Stimulated activated CD4-positive, alpha-beta T cell treated with anti-CD3 and anti-CD28 coated beads, Interleukin-15, amount 100 ng/mL, for 1 hour (primary cell): ENCODE measurements around the gene PIK3CB.
"Not testable (repeated sequence)": the region's sequence is repeated elsewhere in the genome, so short reads cannot be mapped to it uniquely, and the experiment has no call there.

Source experiments
- DNase-seq, 2 donors: peaks; one replicate each; pipeline ENCODE4 v3.0.0-alpha.2; 2020; ENCODE audit warnings: low read depth in 1 of 2, low spot score in 1 of 2

The PIK3CB gene

DNA sequence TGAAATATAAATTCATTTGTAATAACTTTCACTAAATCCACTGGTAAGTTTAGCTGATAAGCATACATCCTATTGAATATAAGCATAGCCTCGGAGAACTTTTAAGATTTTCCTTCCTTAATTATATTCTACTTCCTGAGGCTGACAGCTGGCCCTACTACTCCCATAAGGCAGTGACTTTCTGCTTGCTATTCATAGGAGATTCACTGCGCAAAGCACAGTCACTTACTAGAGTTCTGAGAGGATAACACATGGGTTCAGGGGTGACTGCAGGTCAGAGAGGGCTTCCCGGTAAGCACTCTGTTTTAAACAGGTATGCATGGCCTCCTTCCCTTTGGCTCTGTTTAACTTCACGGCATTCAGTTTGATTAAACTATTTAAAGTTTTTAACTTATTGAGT lies 150.3 kb downstream of the PIK3CB start:
- DNase-seq = no peak

DNA sequence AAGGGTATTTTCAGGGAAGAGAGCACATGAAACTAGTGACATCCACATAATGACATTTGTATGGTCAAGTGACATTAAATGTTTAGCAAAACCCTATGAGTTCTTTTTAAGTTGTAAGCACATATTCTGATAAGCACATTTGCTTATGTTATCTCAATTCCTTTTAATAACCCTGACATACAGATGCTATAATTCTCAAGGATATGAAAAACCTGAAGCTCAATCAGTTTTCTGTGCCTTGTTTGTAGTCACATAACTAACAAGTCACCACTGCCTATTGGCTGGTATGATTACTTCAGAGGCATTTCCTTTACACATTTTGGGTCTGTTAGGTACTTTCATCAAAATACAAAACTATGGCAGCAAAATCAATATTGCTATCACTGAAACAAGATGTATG lies 152.1 kb downstream of the PIK3CB start:
- DNase-seq = no peak

DNA sequence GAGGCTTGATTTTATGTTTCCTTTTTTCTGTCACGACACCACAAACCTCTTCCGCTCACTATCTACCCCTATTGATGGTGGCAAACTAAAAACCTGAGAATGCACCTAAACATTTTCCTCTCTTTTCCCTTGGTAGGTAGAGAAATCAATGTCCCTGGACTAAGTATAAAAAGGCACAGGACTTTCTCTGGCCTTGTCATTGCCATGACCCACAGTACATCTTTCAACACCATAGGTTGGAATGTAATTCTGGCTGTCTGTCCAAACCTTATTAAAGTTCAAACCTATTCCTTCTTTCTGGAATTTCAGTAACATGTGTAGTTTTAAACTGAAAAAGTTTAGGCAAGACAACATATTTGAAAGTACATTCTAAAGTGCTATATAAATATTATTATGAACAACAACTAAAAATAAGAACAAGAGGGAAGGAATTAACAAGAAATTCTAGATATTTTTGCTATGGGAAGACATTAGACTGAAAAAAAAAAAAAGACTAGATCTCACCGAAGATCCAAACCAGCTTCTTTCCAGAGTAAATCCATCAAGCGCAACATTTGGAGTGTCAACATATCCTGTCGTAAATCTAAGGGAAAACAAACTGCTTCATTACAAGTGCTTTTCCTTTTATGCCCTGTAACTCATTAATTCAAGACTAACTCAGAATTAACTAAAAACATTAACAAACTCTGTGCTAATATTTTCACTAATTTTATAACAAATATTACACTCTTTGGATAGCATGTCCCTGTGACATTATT lies 153.1 kb downstream of the PIK3CB start:
- DNase-seq = no peak

DNA sequence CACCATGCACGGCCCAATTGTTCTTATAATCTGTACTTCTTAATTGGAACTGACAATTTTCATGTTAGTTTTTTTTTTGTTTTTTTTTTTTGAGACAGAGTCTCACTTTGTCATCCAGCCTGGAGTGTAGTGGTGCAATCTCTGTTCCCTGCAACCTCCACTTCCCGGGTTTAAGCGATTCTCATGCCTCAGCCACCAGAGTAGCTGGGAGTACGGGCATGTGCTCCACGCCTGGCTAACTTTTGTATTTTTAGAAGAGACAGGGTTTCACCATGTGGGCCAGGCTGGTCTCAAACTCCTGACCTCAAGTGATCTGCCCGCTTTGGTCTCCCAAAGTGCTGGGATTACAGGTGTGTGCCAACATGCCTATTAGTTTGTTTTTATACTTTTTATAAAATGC lies 153.8 kb downstream of the PIK3CB start:
- DNase-seq = not testable (repeated sequence)

DNA sequence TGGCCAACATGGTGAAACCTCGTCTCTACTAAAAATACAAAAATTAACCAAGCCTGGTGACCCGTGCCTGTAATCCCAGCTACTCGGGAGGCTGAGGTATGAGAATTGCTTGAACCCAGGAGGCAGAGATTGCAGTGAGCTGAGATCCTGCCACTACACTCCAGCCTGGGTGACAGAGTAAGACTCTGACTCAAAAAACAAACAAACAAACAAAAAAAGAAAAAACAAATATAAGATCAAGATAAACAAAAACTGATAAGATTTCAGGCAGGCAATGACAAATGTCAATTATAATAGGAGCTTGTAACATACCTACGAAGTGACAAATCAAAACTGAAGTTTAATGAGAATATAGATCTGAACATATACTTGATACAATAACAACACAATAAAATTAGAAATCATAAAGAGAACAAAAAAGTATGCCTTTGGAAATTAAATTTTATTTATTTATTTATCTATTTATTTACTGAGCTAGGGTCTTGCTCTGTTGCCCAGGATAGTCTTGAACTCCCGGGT lies 155.8 kb downstream of the PIK3CB start:
- no peak for DNase-seq

DNA sequence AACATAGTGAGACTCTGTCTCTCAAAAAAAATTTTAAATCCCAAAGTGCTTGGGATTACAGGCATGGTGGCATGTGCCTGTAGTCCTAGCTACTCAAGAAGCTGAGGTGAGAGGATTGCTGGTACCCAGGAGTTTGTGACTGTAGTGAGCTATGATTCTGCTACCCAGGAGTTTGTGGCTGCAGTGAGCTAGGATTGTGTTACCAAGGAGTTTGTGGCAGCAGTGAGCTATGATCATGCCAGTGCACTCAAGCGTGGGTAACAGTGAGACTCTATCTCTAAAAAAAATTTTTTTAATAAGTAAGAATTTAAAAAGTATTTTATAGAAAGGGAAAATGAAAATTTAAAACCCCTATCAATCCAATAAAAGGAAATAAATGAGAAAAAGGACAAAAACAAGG lies 156.6 kb downstream of the PIK3CB start:
- no peak for DNase-seq

DNA sequence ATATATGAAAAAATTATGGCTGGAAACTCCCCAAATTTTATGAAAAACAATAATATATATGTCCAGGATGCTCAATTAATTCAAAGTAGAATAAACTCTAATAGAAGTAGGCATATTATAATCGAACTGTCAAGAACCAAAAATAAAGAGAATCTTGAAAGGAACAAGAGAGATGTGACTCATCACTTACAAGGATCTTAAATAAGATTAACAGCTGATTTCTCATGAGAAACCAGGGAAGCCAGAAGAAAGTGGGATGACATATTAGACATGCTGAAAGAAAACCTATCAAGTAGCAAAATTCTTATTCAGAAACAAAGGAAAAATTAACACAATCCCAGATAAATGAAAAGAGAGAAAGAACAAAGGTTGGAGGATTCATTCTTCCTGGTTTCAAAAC lies 159.3 kb downstream of the PIK3CB start:
- no peak for DNase-seq

DNA sequence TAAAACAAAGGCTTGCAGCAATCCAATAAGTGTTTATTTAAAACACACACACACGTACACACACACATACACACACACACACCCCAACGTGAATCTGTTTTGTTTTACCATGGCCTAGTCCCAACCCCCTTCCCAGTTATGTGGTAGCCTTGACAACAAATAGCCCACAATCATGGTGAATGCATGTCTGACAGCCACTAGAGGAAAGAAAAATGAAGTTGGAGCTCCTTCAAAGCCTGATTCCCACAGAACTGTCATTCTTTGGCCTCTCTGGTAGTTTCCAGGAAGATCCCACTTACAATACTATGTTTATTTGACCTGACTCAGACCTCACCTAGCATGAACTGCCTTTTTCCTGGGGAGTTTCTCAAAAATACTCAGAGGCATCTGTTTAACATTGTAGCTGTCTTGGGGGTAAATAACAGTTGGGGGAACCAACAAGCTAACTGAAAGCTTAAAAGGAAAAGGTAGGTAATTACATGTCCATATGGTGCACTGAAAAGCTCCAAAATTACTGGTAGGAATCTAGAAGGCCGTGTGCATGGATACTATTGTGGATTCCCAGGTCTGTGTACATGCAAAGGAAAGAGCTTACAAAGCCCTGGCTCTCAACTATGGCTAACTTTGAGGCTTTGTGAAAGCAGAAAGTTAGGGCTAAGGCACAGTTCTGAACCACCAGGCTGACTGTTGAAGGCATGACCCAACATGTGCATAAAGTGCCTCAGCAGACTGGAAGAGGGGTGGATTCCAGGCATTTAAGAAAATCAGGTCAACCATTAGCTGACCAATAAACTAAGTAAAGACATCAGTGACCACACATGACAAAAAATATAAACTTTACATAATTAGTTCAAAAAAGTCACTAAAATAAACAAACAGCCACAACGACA lies 160.8 kb downstream of the PIK3CB start:
- DNase-seq = no peak

DNA sequence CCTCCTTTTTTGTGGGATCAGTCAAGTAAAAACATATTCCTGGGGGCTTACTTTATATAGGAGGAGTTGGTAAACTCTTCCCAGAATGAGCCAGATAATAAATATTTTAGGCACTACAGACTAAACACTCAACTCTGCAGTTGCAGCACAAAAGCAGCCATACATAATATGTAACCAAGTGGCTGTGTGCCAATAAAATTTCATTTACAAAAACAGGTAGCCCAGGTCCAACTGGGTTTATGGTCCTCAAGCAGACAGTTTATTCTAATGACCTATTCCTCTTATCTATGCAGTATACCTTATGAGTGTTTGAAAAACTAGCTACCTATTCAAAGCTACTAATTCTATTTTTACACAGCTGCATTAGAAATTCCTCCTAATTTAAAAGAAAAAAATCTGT lies 164.3 kb downstream of the PIK3CB start:
- no peak for DNase-seq

DNA sequence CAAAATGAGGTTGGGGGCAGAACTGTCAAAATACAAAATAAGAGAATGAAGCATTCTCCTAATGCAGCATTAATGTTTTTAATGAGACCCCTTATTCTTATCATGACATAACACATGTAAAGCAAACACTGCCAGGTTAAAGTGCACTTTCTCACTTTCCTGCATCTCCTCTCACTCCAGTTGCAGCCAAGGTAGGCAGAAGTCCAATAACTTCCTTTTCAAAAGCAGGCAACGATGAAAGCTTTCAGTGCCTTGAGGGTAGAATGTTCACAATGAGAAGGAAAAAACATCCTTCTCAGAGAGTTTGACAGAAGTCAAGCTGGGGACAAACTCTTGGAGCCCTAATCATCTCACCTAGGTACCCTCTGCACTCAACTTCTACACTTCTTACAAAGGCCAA lies 166.6 kb downstream of the PIK3CB start:
- DNase-seq = no peak

DNA sequence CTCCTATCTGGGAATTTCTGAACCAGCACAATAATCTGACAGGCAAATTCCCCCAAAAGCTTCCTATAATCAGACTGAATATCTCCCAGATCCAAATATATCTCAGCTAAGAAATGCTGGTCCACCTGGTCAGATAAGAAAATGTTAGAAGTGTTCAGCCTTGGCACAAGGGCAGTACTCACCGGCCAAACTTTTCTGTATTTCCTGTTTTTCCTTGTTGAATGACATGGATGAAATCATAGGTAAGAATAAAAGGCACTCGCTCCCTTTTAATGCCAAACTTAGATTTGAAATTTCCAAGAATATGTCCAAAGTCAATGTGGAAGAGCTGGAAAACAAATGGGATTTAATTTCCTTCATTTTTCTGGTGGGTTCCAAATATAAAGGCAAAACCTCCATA lies 177.2 kb downstream of the PIK3CB start:
- no peak for DNase-seq

DNA sequence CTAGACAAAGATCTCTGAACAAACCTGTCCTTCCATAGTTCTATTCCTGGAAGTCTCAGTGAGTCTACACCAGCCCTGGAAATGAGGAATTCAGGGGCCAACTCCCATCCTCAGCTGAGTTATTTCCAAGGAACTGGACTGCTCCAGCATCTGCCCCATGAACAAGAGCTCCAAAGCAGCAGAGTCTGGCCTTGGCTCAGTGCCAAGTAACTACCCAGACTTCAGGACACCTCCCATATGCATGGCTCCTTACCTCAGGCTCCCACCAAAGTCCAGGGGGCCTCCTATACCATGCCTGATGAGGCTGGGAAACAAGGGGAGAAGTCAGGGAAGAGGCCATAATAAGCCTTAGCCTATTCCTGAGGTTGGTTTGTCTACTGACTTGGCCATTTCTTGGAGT lies 181.2 kb downstream of the PIK3CB start:
- DNase-seq = no peak

DNA sequence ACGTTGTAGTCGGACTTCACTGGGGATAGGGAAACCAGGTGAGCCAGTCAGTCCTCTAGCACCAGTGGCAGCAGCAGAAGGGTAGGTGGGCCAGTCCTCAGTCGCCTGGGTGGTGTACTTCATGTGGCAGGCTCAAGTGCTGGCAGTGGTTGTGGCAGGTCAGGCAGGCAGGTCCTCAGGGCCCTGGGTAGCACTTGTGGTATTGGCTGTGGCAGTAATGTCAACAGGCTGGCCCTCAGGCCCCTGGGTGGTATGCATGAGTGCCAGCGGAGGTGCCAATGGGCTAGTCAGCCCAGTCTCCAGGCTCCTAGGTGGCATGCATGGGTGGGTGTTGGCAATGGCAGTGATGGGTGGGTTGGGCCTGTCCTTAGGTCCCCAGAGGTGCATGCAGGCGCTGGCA lies 185.6 kb downstream of the PIK3CB start:
- no peak for DNase-seq

DNA sequence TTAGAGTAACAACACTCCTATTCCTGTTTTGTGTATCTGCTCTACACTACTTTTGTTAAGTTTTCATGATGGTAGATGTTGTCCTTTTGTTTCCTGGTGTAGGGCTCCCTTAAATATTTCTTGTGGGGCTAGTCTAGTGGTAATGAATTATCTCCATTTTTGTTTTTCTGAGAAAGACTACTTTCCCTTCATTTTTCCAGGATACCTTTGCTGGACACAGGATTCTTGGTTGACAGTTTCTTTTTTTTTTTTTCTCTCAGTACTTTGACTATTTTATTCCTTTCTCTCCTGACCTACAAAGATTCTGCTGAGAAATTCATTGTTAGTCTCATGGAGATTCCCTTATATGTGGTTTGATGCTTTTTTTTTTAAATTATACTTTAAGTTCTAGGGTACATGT lies 188.2 kb downstream of the PIK3CB start:
- DNase-seq = no peak

DNA sequence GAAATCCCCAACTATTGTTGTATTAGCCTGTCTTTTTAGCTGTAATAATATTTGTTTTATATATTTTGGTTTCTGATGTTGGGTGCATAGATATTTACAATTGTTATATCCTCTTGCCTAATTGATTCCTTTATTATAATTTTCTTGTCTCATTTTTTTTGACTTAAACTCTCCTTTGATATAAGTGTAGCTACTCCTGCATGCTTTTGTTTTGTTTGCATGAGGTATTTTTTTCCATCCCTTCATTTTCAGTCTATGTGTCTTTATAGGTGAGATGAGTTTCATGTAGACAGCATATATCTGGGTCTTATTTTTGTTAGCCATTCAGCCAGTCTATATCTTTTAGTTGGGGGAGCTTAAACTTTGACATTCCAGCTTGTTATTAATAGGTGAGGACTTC lies 188.7 kb downstream of the PIK3CB start:
- DNase-seq = no peak

DNA sequence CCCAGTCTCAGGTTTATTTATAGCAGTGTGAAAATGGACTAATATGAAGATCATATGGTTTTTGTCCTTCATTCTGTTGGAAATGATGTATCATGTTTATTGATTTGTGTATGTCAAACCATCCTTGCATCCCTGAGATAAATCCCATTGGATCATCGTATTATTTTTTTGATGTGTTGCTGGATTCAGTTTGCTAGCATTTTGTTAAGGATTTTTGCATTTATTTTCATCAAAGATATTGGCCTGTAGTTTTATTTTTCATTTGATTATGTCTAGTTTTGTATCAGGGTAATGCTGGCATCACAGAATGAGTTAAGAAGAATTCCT lies 191.8 kb downstream of the PIK3CB start:
- no peak for DNase-seq

DNA sequence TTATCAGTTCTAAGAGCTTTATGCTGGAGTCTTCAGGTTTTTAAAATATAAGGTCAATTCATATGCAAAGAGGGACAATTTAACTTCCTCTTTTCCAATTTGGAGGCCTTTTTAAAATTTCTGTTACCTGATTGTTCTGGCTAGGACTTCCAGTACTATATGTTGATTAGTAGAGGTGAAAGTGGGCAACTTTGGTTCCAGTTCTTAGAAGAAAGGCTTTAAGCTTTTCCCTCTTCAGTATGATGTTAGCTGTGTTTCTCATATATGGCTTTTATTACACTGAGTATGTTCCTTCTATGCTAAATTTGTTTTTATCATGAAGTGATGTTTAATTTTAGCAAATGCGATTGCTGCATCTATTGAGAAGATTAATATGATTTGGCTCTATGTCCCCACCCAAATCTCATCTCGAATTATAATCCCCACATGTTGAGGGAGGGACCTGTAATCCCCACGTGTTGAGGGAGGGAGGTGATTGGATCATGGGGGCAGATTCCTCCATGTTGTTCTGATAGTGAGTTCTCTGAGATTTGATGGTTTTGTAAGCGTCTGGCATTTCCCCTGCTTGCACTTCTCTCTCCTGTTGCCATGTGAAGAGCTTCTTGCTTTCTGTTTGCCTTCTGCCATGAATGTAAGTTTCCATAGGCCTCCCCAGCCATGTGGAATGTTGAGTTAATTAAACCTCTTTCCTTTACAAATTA lies 192.4 kb downstream of the PIK3CB start:
- no peak for DNase-seq

DNA sequence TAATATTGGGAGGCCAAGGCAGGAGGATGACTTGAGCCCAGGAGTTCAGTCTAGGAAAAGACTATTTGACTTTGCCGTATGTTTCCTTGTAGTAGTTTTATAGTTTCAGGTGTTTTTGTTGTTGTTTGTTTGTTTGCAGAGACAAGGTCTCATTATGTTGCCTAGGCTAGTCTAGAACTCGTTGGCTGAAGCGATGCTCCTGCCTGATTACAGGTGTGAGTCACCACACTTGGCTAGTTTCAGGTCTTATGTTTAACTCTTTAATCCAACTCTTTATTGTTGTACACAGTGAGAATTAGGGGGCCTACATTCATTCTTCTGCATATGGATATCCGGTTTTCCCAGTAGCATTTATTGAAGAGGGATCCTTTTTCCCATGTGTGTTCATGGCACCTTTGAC lies 194.2 kb downstream of the PIK3CB start:
- no peak for DNase-seq

DNA sequence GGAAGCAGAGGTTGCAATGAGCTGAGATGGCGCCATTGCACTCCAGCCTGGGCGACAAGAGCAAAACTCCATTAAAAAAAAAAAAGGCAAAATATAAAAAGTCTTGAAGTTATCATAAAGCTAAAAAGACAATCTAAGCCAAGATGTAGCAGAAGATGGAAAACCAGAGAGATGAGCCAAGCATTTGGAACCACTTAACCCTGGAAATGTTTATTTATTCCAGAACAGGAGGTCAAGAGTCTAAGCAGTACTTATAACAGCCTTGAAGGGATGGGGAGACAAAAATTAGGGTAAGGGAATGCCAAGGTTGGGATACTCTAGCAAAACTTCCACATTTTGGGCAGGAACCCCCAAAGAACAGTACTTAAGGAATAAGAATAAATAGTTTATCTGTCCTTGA lies 196.1 kb downstream of the PIK3CB start:
- no peak for DNase-seq

DNA sequence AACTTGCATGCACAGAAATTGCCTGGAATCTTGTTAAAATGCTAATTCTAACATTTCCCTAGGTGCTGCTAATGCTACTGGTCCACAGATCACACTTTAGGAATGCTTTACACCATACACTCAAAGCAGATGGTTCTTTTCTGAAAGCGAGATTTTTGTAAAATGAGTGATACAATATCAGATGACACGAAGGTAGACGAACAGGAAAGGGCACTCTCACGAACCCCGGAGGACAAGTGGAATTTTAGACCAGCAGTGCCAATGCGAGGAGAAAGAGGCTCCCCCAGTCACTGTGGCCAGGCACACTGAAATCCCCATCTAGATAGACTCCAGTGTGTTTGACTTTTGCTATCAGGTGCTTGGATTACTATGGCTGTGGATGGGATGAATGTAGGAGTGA lies 205.2 kb downstream of the PIK3CB start:
- DNase-seq = no peak

DNA sequence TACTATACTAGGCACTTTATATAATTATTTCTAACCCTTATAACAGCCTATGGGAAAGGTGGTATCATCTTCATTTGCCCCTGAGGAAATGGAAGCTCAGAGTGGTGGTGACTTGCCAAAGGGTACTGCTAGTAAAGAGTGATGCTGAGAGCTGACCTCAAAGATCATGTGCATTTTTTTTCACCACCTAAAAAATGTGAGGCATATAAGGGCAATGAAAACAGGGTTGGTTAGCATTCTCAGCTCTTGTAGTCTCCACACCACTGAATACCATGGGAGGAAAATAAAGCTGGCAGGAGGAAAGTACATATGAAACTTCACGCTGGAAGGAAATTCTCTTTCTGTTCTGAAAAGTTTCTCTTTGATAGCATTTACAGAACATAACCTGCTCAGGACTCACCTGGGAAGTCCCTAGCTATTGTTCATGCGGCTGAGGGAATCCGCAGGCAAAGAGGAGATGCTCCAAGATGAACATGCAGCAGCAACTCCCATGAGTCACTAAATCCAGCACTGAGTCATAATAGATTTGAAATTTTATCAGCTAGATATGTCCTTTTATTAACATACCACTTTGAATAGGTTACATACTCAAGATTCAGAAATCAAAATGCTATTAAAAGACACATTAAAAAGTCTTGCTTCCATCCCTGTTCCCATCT lies 208.9 kb downstream of the PIK3CB start:
- DNase-seq = no peak
